ENCODE results near the gene GPAM.
"Not testable (repeated sequence)": the region's sequence is repeated elsewhere in the genome, so short reads cannot be mapped to it uniquely, and the experiment has no call there.

GPAM gene

GRCh38 chr10:112215342-112215774 lies 31.8 kb upstream of the GPAM start:
- peak; percentile 48 for DNase-seq

- no peak for DNase-seq
These were observed 30.8 kb upstream of the GPAM start for GRCh38 chr10:112214298-112214926.

GRCh38 chr10:112213836-112214235 lies 30.3 kb upstream of the GPAM start:
- peak; percentile 91 for DNase-seq

- no peak for DNase-seq
These were observed 29.7 kb upstream of the GPAM start for GRCh38 chr10:112213098-112213823.

- DNase-seq: no peak
These were observed 27.1 kb upstream of the GPAM start for GRCh38 chr10:112210666-112211065.

GRCh38 chr10:112209684-112210131 lies 26.1 kb upstream of the GPAM start:
- peak; percentile 77 for DNase-seq

GRCh38 chr10:112208997-112209396 lies 25.4 kb upstream of the GPAM start:
- peak; percentile 57 for DNase-seq

- peak; percentile 65 for DNase-seq
These were observed 24.7 kb upstream of the GPAM start for GRCh38 chr10:112208292-112208691.

GRCh38 chr10:112203328-112204076 lies 19.9 kb upstream of the GPAM start:
- peak; percentile 41 for DNase-seq

GRCh38 chr10:112202561-112203241 lies 19.1 kb upstream of the GPAM start:
- DNase-seq: peak; percentile 75

GRCh38 chr10:112202076-112202475 lies 18.5 kb upstream of the GPAM start:
- no peak for DNase-seq

- DNase-seq: no peak
These were observed 17.8 kb upstream of the GPAM start for GRCh38 chr10:112201334-112201733.

GRCh38 chr10:112200259-112200658 lies 16.7 kb upstream of the GPAM start:
- not testable (repeated sequence) for DNase-seq

GRCh38 chr10:112197662-112198061 lies 14.1 kb upstream of the GPAM start:
- DNase-seq: not testable (repeated sequence)

- DNase-seq: no peak
These were observed 11.7 kb upstream of the GPAM start for GRCh38 chr10:112195224-112195623.

GRCh38 chr10:112191791-112192190 lies 8.2 kb upstream of the GPAM start:
- no peak for DNase-seq

- no peak for DNase-seq
These were observed 7.6 kb upstream of the GPAM start for GRCh38 chr10:112191041-112191590.

- no peak for DNase-seq
These were observed 5.9 kb upstream of the GPAM start for GRCh38 chr10:112189465-112189864.

GRCh38 chr10:112187527-112187926 lies 4.0 kb upstream of the GPAM start:
- DNase-seq: no peak

- DNase-seq: no peak
These were observed 2.4 kb upstream of the GPAM start for GRCh38 chr10:112185959-112186358.

- DNase-seq: no peak
These were observed 814 bp upstream of the GPAM start for GRCh38 chr10:112184379-112184778.

GRCh38 chr10:112184052-112184371 lies 447 bp upstream of the GPAM start:
- DNase-seq: no peak

- DNase-seq: no peak
These were observed 709 bp downstream of the GPAM start for GRCh38 chr10:112182784-112183328.
